ENCODE data around the gene ERG. TPM values are rescaled to one million over a fixed set of nuclear protein-coding genes. Genes with fewer than 3 reads are reported as not detected.

Gene ERG
- total RNA-seq, 3 donors from 2014 or later, result 4.0 to 8.4 (median 4.3) TPM

DNA sequence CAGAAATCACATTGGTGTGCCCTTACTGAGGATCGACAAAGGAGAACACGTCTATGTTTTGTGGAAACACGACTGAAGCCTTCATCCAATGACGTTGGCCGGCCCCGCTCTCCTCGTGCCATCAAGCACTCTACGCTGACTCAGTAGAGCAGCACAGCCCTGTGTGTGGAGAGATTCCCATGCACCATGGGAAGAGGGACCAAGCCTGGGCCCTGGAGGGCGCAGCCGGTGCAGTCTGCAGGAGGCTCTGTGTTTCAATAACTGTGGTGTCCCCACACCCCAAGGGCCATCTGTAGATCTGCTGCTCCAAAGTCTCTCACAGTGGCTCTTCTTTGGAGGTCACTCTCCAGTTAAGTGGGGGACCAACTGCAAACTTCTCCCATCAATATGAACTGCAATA lies 144.0 kb downstream of the ERG start:
- ATAC-seq, result no peak
- Histone ChIP-seq H3K36me3 (ENCODE audit: low read depth) (no peaks in the 10 kb centered on the region), H3K4me3 (no peak overlapping the region), H3K4me1 (ENCODE audit: low read depth) (no peaks in the 10 kb centered on the region), H3K9me3 (no peaks in the 10 kb centered on the region)
- intact Hi-C loops (cut with DNase I, micrococcal nuclease), result loop anchor here in 1 of 2 donors (5.0 to 10.0 kb wide), 2 partner anchors 137 to 189 kb away; no protein-coding TSS in a partner anchor
- no peak for DNase-seq
- TF ChIP-seq, protein P1, sequence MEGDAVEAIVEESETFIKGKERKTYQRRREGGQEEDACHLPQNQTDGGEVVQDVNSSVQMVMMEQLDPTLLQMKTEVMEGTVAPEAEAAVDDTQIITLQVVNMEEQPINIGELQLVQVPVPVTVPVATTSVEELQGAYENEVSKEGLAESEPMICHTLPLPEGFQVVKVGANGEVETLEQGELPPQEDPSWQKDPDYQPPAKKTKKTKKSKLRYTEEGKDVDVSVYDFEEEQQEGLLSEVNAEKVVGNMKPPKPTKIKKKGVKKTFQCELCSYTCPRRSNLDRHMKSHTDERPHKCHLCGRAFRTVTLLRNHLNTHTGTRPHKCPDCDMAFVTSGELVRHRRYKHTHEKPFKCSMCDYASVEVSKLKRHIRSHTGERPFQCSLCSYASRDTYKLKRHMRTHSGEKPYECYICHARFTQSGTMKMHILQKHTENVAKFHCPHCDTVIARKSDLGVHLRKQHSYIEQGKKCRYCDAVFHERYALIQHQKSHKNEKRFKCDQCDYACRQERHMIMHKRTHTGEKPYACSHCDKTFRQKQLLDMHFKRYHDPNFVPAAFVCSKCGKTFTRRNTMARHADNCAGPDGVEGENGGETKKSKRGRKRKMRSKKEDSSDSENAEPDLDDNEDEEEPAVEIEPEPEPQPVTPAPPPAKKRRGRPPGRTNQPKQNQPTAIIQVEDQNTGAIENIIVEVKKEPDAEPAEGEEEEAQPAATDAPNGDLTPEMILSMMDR (IDR thresholded peaks at IDR 0.05), result no peak

- Histone ChIP-seq H3K36me3 (ENCODE audit: low read depth) (no peaks in the 10 kb centered on the region), H3K9me3 (no peaks in the 10 kb centered on the region), H3K4me1 (ENCODE audit: low read depth) (no peaks in the 10 kb centered on the region), H3K4me3 (no peak overlapping the region)
- DNase-seq (peak in 2 of 3 donors; percentile 56 to 81), ATAC-seq (peak; percentile 63)
- intact Hi-C loops (cut with DNase I, micrococcal nuclease), result loop anchor here in 1 of 2 donors (5.0 to 10.0 kb wide), 2 partner anchors 135 to 188 kb away; no protein-coding TSS in a partner anchor
- TF ChIP-seq, protein P1 (IDR thresholded peaks at IDR 0.05), result peak; percentile 43
Observed at GRCh38 chr21:38352536-38353219, 145.6 kb downstream of the ERG start.

GRCh38 chr21:38351961-38352521 lies 146.2 kb downstream of the ERG start:
- no peak for DNase-seq
- TF ChIP-seq, protein P1 (IDR thresholded peaks at IDR 0.05), result no peak
- intact Hi-C loops (cut with DNase I, micrococcal nuclease), result loop anchor here in 1 of 2 donors (5.0 to 10.0 kb wide), 2 partner anchors 135 to 187 kb away; no protein-coding TSS in a partner anchor

DNA sequence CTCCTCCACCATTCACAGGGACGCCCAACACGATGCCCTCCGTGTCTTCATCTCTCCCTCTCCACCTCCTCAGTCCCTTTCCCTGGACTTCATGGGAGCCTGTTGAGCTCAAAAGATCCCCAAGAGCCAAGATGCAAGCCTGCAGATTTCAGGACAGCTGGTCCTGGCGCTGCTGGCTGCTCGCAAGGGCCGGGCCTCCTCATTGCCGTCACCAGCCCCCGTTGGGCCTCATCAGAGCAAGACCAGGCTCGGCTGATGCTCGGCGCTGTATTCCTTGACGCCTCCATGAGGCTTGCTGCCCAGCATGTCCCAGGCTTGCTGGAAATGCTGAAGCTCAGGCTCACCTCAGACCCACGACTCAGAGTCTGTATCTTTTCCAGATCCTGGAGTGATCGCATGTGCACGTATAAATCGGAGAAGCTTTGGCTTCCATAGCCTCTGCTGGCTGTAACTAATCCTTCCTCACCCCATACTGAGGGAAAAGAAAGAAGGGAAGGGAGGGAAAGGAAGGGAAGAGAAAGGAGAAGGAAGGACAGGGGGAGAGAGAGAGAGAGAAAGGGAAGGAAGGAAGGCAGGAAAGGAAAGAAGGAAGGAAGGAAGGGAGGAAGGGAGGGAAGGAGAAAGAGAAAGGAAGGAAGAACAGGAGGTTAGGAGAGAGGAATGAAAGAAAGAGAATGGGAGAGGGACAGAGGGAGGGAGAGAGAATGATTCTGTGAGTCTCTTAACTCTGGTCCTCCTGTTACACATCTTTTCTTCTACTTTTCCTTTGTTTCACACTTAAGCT lies 146.9 kb downstream of the ERG start:
- intact Hi-C loops (cut with DNase I, micrococcal nuclease), result loop anchor here in 1 of 2 donors (5.0 to 10.0 kb wide), 2 partner anchors 134 to 187 kb away; no protein-coding TSS in a partner anchor
- DNase-seq (no peak), ATAC-seq (no peak)
- Histone ChIP-seq H3K4me1 (ENCODE audit: low read depth) (no peaks in the 10 kb centered on the region), H3K4me3 (no peak overlapping the region), H3K36me3 (ENCODE audit: low read depth) (no peaks in the 10 kb centered on the region), H3K9me3 (no peaks in the 10 kb centered on the region)
- TF ChIP-seq, protein P1 (IDR thresholded peaks at IDR 0.05), result no peak

More at GRCh38 chr21:38351961-38352521, 146.2 kb downstream of the ERG start:
- Histone ChIP-seq H3K36me3 (ENCODE audit: low read depth) (no peaks in the 10 kb centered on the region), H3K4me3 (no peak overlapping the region), H3K9me3 (no peaks in the 10 kb centered on the region), H3K4me1 (ENCODE audit: low read depth) (no peaks in the 10 kb centered on the region)
- ATAC-seq, result no peak

DNA sequence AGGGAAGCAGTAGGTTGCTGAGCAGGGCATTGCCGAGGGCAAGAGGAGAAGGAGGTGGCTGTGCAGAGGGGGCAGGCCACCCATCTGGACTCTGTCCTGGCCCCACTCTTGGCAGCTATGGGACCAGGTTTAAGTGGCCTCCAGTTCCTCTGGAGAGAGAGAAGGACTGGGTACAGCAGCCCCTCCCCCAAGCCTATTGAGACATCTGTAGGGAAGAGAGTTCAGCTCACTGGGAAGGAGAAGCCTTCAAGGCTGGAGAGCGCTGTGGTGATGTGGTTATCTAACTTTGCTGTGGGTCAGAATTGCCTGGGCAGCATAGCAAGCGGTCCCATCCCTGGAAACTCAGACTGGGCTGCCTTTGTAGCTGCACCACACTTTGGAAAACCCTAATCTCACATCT lies 147.6 kb downstream of the ERG start:
- Histone ChIP-seq H3K36me3 (ENCODE audit: low read depth) (no peaks in the 10 kb centered on the region), H3K4me3 (no peak overlapping the region), H3K4me1 (ENCODE audit: low read depth) (no peaks in the 10 kb centered on the region), H3K9me3 (no peaks in the 10 kb centered on the region)
- ATAC-seq (no peak), DNase-seq (no peak)
- intact Hi-C loops (cut with DNase I, micrococcal nuclease), result loop anchor here in 1 of 2 donors (5.0 to 10.0 kb wide), 2 partner anchors 133 to 186 kb away; no protein-coding TSS in a partner anchor
- TF ChIP-seq, protein P1 (IDR thresholded peaks at IDR 0.05), result no peak

Data from mucosa of descending colon (tissue), 3 donors.